Neuronal stem cell (in vitro differentiated cells): ENCODE measurements around the gene SLC2A5.

ENCODE experiments used
- DNase-seq: peaks from one replicate; pipeline ENCODE4 v3.0.0-alpha.2; 2013; ENCODE audit warnings: low spot score
- H2AFZ ChIP-seq: one replicate; pipeline ENCODE4 v1.6.1; 2013; ENCODE audit warnings: mild to moderate bottlenecking, low read length, inconsistent platforms
- H2AK5ac ChIP-seq: 2 replicates; pipeline ENCODE4 v1.6.1; 2013; ENCODE audit warnings: low read depth, mild to moderate bottlenecking, inconsistent platforms, low read length, moderate library complexity, mixed read lengths
- H2BK120ac ChIP-seq: 2 replicates; pipeline ENCODE4 v1.6.1; 2013; ENCODE audit warnings: low read depth, mild to moderate bottlenecking, inconsistent platforms, low read length, moderate library complexity, mixed read lengths
- H2BK12ac ChIP-seq: one replicate; pipeline ENCODE4 v1.6.1; 2013; ENCODE audit warnings: low read length, inconsistent platforms
- H2BK15ac ChIP-seq: 2 replicates; pipeline ENCODE4 v1.6.1; 2013; ENCODE audit warnings: mild to moderate bottlenecking, low read length, inconsistent platforms, mixed read lengths
- H2BK5ac ChIP-seq: one replicate; pipeline ENCODE4 v1.6.1; 2013; ENCODE audit warnings: inconsistent platforms, mild to moderate bottlenecking, low read length, moderate library complexity
- H3K14ac ChIP-seq: one replicate; pipeline ENCODE4 v1.6.1; 2013; ENCODE audit warnings: low read length, inconsistent platforms
- H3K18ac ChIP-seq: 2 replicates; pipeline ENCODE4 v1.6.1; 2013; ENCODE audit warnings: low read length, inconsistent platforms
- H3K23ac ChIP-seq: 2 replicates; pipeline ENCODE4 v1.6.1; 2013; ENCODE audit warnings: low read depth, mild to moderate bottlenecking, mixed read lengths, low read length, inconsistent platforms; ENCODE audit not compliant: poor library complexity
- H3K27ac ChIP-seq: replicated peaks from 3 replicates; pipeline ENCODE4 v1.5.1; 2013; ENCODE audit warnings: low read length, inconsistent platforms
- H3K27me3 ChIP-seq, 3 experiments: 2 replicates each; pipeline ENCODE4 v1.6.1; 2013; ENCODE audit warnings: low read length in 3 of 3, mild to moderate bottlenecking in 2 of 3, inconsistent platforms in 1 of 3, low read depth in 1 of 3, mixed read lengths in 1 of 3, moderate library complexity in 1 of 3; ENCODE audit not compliant: control insufficient read depth in 3 of 3, insufficient read depth in 3 of 3
- H3K36me3 ChIP-seq, 2 donors: replicated peaks in 1 of 2; 2 replicates each; pipeline ENCODE4 v1.6.1; 2013; ENCODE audit warnings: low read length in 2 of 2; ENCODE audit not compliant: control insufficient read depth in 2 of 2, insufficient read depth in 2 of 2
- H3K4ac ChIP-seq: 2 replicates; pipeline ENCODE4 v1.6.1; 2013; ENCODE audit warnings: inconsistent platforms, mild to moderate bottlenecking, low read length, moderate library complexity
- H3K4me1 ChIP-seq, 2 donors: 1 replicate in 1 of 2; 2 replicates in 1 of 2; pipeline ENCODE4 v1.6.1; 2013; ENCODE audit warnings: low read length in 2 of 2, low read depth in 1 of 2; ENCODE audit not compliant: control insufficient read depth in 2 of 2, insufficient read depth in 1 of 2
- H3K4me2 ChIP-seq: one replicate; pipeline ENCODE4 v1.6.1; 2013; ENCODE audit warnings: mild to moderate bottlenecking, low read length, inconsistent platforms; ENCODE audit not compliant: insufficient read depth, poor library complexity, severe bottlenecking
- H3K4me3 ChIP-seq, 2 donors: 2 replicates each; pipeline ENCODE4 v1.5.1; 2013; ENCODE audit warnings: low read length in 2 of 2, mild to moderate bottlenecking in 2 of 2, inconsistent platforms in 1 of 2, moderate library complexity in 1 of 2
- H3K79me1 ChIP-seq: one replicate; pipeline ENCODE4 v1.6.1; 2013; ENCODE audit warnings: low read depth, mild to moderate bottlenecking, inconsistent platforms, low read length, moderate library complexity
- H3K9ac ChIP-seq: one replicate; pipeline ENCODE4 v1.6.1; 2013; ENCODE audit warnings: mild to moderate bottlenecking, low read depth, low read length, inconsistent platforms; ENCODE audit not compliant: poor library complexity
- H3K9me3 ChIP-seq, 2 donors: replicated peaks in 1 of 2; 2 replicates each; pipeline versions ENCODE3 to v1.6.1; 2013; ENCODE audit warnings: low read length in 2 of 2, mild to moderate bottlenecking in 2 of 2, inconsistent platforms in 1 of 2, low read depth in 1 of 2, mixed read lengths in 1 of 2, moderate library complexity in 1 of 2; ENCODE audit not compliant: control insufficient read depth in 2 of 2, insufficient read depth in 1 of 2
- H4K8ac ChIP-seq: one replicate; pipeline ENCODE4 v1.6.1; 2013; ENCODE audit warnings: low read depth, mild to moderate bottlenecking, inconsistent platforms, low read length, moderate library complexity
- H4K91ac ChIP-seq: one replicate; pipeline ENCODE4 v1.6.1; 2013; ENCODE audit warnings: low read length, low read depth, mild to moderate bottlenecking, inconsistent platforms; ENCODE audit not compliant: poor library complexity
- WGBS, 2 donors: extraction: QIAGEN DNeasy Blood & Tissue Kit; methylation state at CpG; one replicate each; pipeline ENCODE4 v1.1.7; 2013; ENCODE audit warnings: missing lambda C conversion rate in 2 of 2, mixed read lengths in 1 of 2; ENCODE audit not compliant: insufficient read length in 2 of 2, insufficient replicate concordance in 1 of 2; ENCODE audit errors: extremely low coverage in 2 of 2; 5-methylcytosine and 5-hydroxymethylcytosine counted together

SLC2A5 gene

GRCh38 chr1:9108056-9108665 lies 38.7 kb upstream of the SLC2A5 start:
- Histone ChIP-seq H3K18ac (no peak overlapping the region), H2BK15ac (no peak overlapping the region), H2AK5ac (no peak overlapping the region), H3K4me3 (no peak overlapping the region), H3K14ac (no peak overlapping the region), H2BK12ac (no peak overlapping the region), H4K8ac (no peak overlapping the region), H3K4ac (no peak overlapping the region), H2BK120ac (no peak overlapping the region), H3K27ac (no peak overlapping the region), H3K27me3 (peaks cover 0 to 27% (median 0%) of the 10 kb centered on the region in 3 experiments), H4K91ac (no peak overlapping the region), H3K4me2 (no peak overlapping the region), H3K9ac (no peak overlapping the region), H3K23ac (no peak overlapping the region), H2BK5ac (no peak overlapping the region), H3K36me3 (no peaks in the 10 kb centered on the region), H3K9me3 (no peaks in the 10 kb centered on the region), H3K79me1 (no peaks in the 10 kb centered on the region), H2AFZ (no peak overlapping the region), H3K4me1 (peaks cover 0 to 3% of the 10 kb centered on the region in 2 donors)
- DNase-seq, result no peak
- WGBS, 2 donors, result no CpG with 5 or more reads among the region's 12 CpGs

- no CpG with 5 or more reads among the region's 4 CpGs for WGBS, 2 donors
- no peak overlapping the region for H3K9ac ChIP-seq
Observed at GRCh38 chr1:9107136-9107535, 37.7 kb upstream of the SLC2A5 start.

DNA sequence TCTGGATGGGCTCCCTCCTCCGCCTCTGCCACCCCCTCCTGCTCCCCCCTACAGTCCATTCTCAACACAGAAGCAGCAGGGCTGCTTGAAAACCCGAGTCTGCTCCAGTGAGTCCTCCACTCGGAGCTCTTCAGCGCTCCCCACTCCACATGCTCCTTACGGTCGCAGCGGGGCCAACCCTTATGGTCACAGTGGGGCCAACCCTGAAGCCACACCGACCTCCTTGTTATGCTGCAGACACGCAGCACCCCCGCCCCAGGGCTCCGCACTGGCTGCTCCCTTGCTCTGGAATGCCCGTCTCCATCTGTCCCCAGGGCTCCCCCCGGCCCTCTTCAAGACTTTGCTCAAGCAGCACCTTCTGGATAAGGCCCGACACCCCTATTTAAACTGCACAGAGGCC lies 36.9 kb upstream of the SLC2A5 start:
- Histone ChIP-seq H3K14ac (peak overlapping the region; percentile 38), H4K8ac (peak overlapping the region; percentile 43)

More at GRCh38 chr1:9107136-9107535, 37.7 kb upstream of the SLC2A5 start:
- Histone ChIP-seq H4K91ac (no peak overlapping the region), H3K14ac (no peak overlapping the region), H2BK15ac (no peak overlapping the region), H3K27me3 (peaks cover 0 to 21% (median 0%) of the 10 kb centered on the region in 3 experiments), H2BK120ac (no peak overlapping the region), H2AK5ac (no peak overlapping the region), H3K79me1 (no peaks in the 10 kb centered on the region), H3K36me3 (no peaks in the 10 kb centered on the region), H3K4me1 (peaks cover 0 to 3% of the 10 kb centered on the region in 2 donors), H3K23ac (no peak overlapping the region), H3K4ac (no peak overlapping the region), H3K27ac (no peak overlapping the region), H3K4me3 (no peak overlapping the region), H2BK5ac (no peak overlapping the region), H2BK12ac (no peak overlapping the region), H4K8ac (no peak overlapping the region), H3K4me2 (no peak overlapping the region), H2AFZ (no peak overlapping the region), H3K9me3 (no peaks in the 10 kb centered on the region), H3K18ac (no peak overlapping the region)
- no peak for DNase-seq

DNA sequence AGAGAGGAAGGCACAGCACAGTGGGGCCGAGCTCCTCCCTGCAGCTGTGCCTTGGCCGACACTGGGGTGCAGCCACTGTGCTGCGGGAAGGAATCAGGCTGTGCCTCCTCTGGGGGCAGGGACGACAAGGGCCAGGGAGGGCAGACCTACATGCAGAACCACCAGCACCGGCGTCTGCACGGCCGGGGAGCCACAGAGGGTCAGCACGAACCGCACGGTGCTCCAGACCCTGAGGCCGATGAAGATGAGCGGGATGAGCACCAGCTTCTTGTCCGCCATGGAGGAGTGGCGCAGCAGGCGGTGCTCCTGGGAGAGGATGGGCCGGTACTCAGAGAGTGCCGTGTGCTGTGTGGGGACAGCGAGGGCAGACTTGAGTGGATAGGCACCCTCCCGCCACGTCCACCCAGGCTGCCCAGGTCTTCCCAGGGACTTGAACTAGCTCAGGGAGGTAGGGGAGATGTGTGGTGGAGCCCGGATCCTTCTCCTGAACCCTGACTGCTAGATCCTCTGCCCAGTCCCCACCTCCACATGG lies 36.0 kb upstream of the SLC2A5 start:
- Histone ChIP-seq H2BK5ac (peak overlapping the region; percentile 71), H3K4me1 (no peaks in the 10 kb centered on the region), H2AFZ (no peak overlapping the region), H3K27me3 (peaks cover 0 to 18% (median 0%) of the 10 kb centered on the region in 3 experiments), H4K91ac (no peak overlapping the region), H3K9ac (peak overlapping the region; percentile 70), H3K14ac (peak overlapping the region; percentile 38), H3K36me3 (no peaks in the 10 kb centered on the region), H3K18ac (peak overlapping the region; percentile 52), H3K4me3 (peak overlapping the region in 1 of 2 donors; percentile 10), H3K79me1 (no peaks in the 10 kb centered on the region), H3K9me3 (no peaks in the 10 kb centered on the region), H2BK15ac (peak overlapping the region; percentile 81), H3K4ac (no peak overlapping the region), H2BK120ac (no peak overlapping the region), H3K23ac (peak overlapping the region; percentile 91), H3K4me2 (no peak overlapping the region), H2AK5ac (peak overlapping the region; percentile 81), H2BK12ac (peak overlapping the region; percentile 4), H3K27ac (no peak overlapping the region), H4K8ac (no peak overlapping the region)
- DNase-seq, result no peak
- WGBS, 2 donors, result no CpG with 5 or more reads among the region's 22 CpGs

More for the DNA sequence above, 36.9 kb upstream of the SLC2A5 start:
- Histone ChIP-seq H3K27ac (no peak overlapping the region), H3K4me3 (no peak overlapping the region), H2BK5ac (peak overlapping the region; percentile 71), H4K91ac (peak overlapping the region; percentile 9), H3K9me3 (no peaks in the 10 kb centered on the region), H3K23ac (peak overlapping the region; percentile 85), H3K36me3 (no peaks in the 10 kb centered on the region), H3K27me3 (peaks cover 0 to 18% (median 0%) of the 10 kb centered on the region in 3 experiments), H3K79me1 (no peaks in the 10 kb centered on the region), H3K9ac (no peak overlapping the region), H3K4me2 (no peak overlapping the region), H2BK12ac (peak overlapping the region; percentile 22), H3K4ac (no peak overlapping the region), H2BK15ac (no peak overlapping the region), H2AK5ac (peak overlapping the region; percentile 40), H3K4me1 (peaks cover 0 to 3% of the 10 kb centered on the region in 2 donors), H3K18ac (peak overlapping the region; percentile 70), H2AFZ (no peak overlapping the region), H2BK120ac (no peak overlapping the region)
- WGBS, 2 donors, result no CpG with 5 or more reads among the region's 14 CpGs
- no peak for DNase-seq
